Transverse colon (tissue), 4 donors: ENCODE data around the gene PTPRA. TPM values are rescaled to one million over a fixed set of nuclear protein-coding genes. Genes with fewer than 3 reads are reported as not detected.

Experiments
- DNase-seq: peaks from one replicate; pipeline ENCODE4 v3.0.0-alpha.2; 2019
- H3K27ac ChIP-seq, 4 donors: fragments of 200-600 bp; sonication (generic); 2 replicates each; pipeline ENCODE4 v1.5.1; 2016 to 2018; ENCODE audit warnings: inconsistent platforms in 4 of 4
- H3K27me3 ChIP-seq: fragments of 200-600 bp; sonication (generic); 2 replicates; pipeline ENCODE4 v1.5.1; 2017; ENCODE audit warnings: inconsistent platforms
- H3K36me3 ChIP-seq, 4 donors: fragments of 200-600 bp; sonication (generic); 2 replicates each; pipeline ENCODE4 v1.5.1; 2017 to 2019; ENCODE audit warnings: inconsistent platforms in 4 of 4
- H3K4me1 ChIP-seq, 4 donors: fragments of 200-600 bp; sonication (generic); 2 replicates each; pipeline ENCODE4 v1.5.1; 2017 to 2020; ENCODE audit warnings: inconsistent platforms in 4 of 4
- H3K4me3 ChIP-seq, 4 donors: fragments of 200-600 bp; sonication (generic); 1 replicate in 1 of 4; 2 replicates in 3 of 4; pipeline versions ENCODE4 v1.5.1 to v1.6.1; 2017 to 2019; ENCODE audit warnings: inconsistent platforms in 4 of 4
- H3K9me3 ChIP-seq, 2 donors: fragments of 200-600 bp; sonication (generic); 2 replicates each; pipeline ENCODE4 v1.5.1; 2017 to 2019; ENCODE audit warnings: inconsistent platforms in 2 of 2
- CTCF ChIP-seq, 5 experiments: fragments of 200-600 bp in 3 of 5; fragments of 450-650 bp in 2 of 5; sonication (generic) in 3 of 5; IDR thresholded peaks; 1 replicate in 2 of 5; 2 replicates in 3 of 5; pipeline ENCODE4 v1.5.1; 2016 to 2017; ENCODE audit warnings: antibody characterized with exemption in 5 of 5, inconsistent platforms in 3 of 5, mild to moderate bottlenecking in 2 of 5, moderate library complexity in 1 of 5
- EP300 ChIP-seq: sonication (generic); formaldehyde crosslinking; IDR thresholded peaks from one replicate; pipeline ENCODE4 v1.6.1; 2017; ENCODE audit warnings: antibody characterized with exemption, low read depth
- POLR2A ChIP-seq: fragments of 450-650 bp; IDR thresholded peaks from one replicate; pipeline ENCODE4 v1.6.1; 2016; ENCODE audit warnings: antibody characterized with exemption, mild to moderate bottlenecking, moderate library complexity
- POLR2AphosphoS5 ChIP-seq, 3 donors: sonication (generic); formaldehyde crosslinking; IDR thresholded peaks; one replicate each; pipeline ENCODE4 v1.6.1; 2016; ENCODE audit warnings: antibody characterized with exemption in 3 of 3
- WGBS, 2 donors: methylation state at CpG; one replicate each; pipeline ENCODE4 v1.1.5; 2018; ENCODE audit warnings: low coverage in 1 of 2; 5-methylcytosine and 5-hydroxymethylcytosine counted together
- in situ Hi-C, 4 donors: fragments of 200-750 bp; cut with MboI; loops; one replicate each; pipeline versions ENCODE4 v1.15.0 to v1.15.1; 2017; ENCODE audit warnings: low sequenced_read_pairs in 3 of 4, low pct_ligation_motif_present in 1 of 4, low pct_unique_long_range_greater_than_20kb in 1 of 4
- intact Hi-C: fragments of 100-400 bp; cut with DNase I; formaldehyde crosslinking; loops from one replicate; pipeline ENCODE4 v1.15.1; 2023; ENCODE audit warnings: low total_unique reads
- total RNA-seq, 4 donors: library from RNA; depleted of rRNA; stranded (reverse); fragments of >200 nt; gene quantifications; one replicate each; pipeline ENCODE4 v1.1.0, GENCODE V29; 2016

The PTPRA gene
- total RNA-seq, 4 donors from 2014 or later = 32.2 to 55.8 (median 45.8) TPM

- no peak for TF ChIP-seq POLR2A
- TF ChIP-seq EP300 = no peak
- no peak for TF ChIP-seq CTCF (IDR thresholded peaks at IDR 0.05)
- TF ChIP-seq POLR2AphosphoS5 (IDR thresholded peaks at IDR 0.05) = no peak
- H3K9me3 ChIP-seq = no peaks in the 10 kb centered on the region
- intact Hi-C loops = no loop called here
- H3K27me3 ChIP-seq = no peaks in the 10 kb centered on the region
- WGBS, 2 donors = 73 to 76% methylated on average over 4 of the region's 4 CpGs
- peaks cover 0 to 4% (median 0%) of the 10 kb centered on the region in 4 donors for H3K4me1 ChIP-seq
- H3K36me3 ChIP-seq = peaks cover 0 to 30% (median 8%) of the 10 kb centered on the region in 4 donors
- DNase-seq = no peak
- in situ Hi-C loops = no loop called here
- no peak overlapping the region for H3K27ac ChIP-seq
- H3K4me3 ChIP-seq = no peak overlapping the region
Measured at GRCh38 chr20:2984028-2984501, 110.8 kb downstream of the PTPRA start.

- H3K4me3 ChIP-seq = no peak overlapping the region
- H3K9me3 ChIP-seq = no peaks in the 10 kb centered on the region
- no peak for DNase-seq
- in situ Hi-C loops = no loop called here
- no peak overlapping the region for H3K27ac ChIP-seq
- TF ChIP-seq EP300 (no peak), POLR2A (no peak), POLR2AphosphoS5 (IDR thresholded peaks at IDR 0.05) (no peak), CTCF (IDR thresholded peaks at IDR 0.05) (no peak)
- H3K36me3 ChIP-seq = peaks cover 0 to 35% (median 13%) of the 10 kb centered on the region in 4 donors
- intact Hi-C loops = no loop called here
- H3K27me3 ChIP-seq = no peaks in the 10 kb centered on the region
- H3K4me1 ChIP-seq = peaks cover 0 to 4% (median 0%) of the 10 kb centered on the region in 4 donors
- WGBS, 2 donors = 82 to 91% methylated on average over 6 of the region's 6 CpGs
Measured at GRCh38 chr20:2984956-2985661, 111.8 kb downstream of the PTPRA start.

- Histone ChIP-seq H3K27ac (no peak overlapping the region), H3K27me3 (no peaks in the 10 kb centered on the region), H3K36me3 (peaks cover 0 to 47% (median 14%) of the 10 kb centered on the region in 4 donors), H3K9me3 (no peaks in the 10 kb centered on the region), H3K4me1 (peaks cover 0 to 4% (median 0%) of the 10 kb centered on the region in 4 donors), H3K4me3 (no peak overlapping the region)
- DNase-seq = no peak
- TF ChIP-seq EP300 = no peak
- TF ChIP-seq POLR2AphosphoS5 (IDR thresholded peaks at IDR 0.05) = no peak
- no peak for TF ChIP-seq CTCF (IDR thresholded peaks at IDR 0.05)
- no peak for TF ChIP-seq POLR2A
- 83 to 97% methylated on average over 1 to 2 of the region's 2 CpGs for WGBS, 2 donors
- intact Hi-C loops = no loop called here
- in situ Hi-C loops = no loop called here
Measured at GRCh38 chr20:2986466-2986865, 113.2 kb downstream of the PTPRA start.

- no peak for TF ChIP-seq POLR2A
- no peak for TF ChIP-seq POLR2AphosphoS5 (IDR thresholded peaks at IDR 0.05)
- no peak for TF ChIP-seq CTCF (IDR thresholded peaks at IDR 0.05)
- TF ChIP-seq EP300 = no peak
- intact Hi-C loops (no loop called here), in situ Hi-C loops (no loop called here)
- Histone ChIP-seq H3K4me3 (no peak overlapping the region), H3K27me3 (no peaks in the 10 kb centered on the region), H3K36me3 (peaks cover 0 to 47% (median 14%) of the 10 kb centered on the region in 4 donors), H3K9me3 (no peaks in the 10 kb centered on the region), H3K4me1 (peaks cover 0 to 4% (median 0%) of the 10 kb centered on the region in 4 donors), H3K27ac (no peak overlapping the region)
- DNase-seq = no peak
- WGBS, 2 donors = 89 to 95% methylated on average over 4 to 5 of the region's 5 CpGs
Measured at GRCh38 chr20:2987861-2988260, 114.6 kb downstream of the PTPRA start.
